ENCODE results near the gene ETHE1.
"Not testable (repeated sequence)": the region's sequence is repeated elsewhere in the genome, so short reads cannot be mapped to it uniquely, and the experiment has no call there.

Gene ETHE1

DNA sequence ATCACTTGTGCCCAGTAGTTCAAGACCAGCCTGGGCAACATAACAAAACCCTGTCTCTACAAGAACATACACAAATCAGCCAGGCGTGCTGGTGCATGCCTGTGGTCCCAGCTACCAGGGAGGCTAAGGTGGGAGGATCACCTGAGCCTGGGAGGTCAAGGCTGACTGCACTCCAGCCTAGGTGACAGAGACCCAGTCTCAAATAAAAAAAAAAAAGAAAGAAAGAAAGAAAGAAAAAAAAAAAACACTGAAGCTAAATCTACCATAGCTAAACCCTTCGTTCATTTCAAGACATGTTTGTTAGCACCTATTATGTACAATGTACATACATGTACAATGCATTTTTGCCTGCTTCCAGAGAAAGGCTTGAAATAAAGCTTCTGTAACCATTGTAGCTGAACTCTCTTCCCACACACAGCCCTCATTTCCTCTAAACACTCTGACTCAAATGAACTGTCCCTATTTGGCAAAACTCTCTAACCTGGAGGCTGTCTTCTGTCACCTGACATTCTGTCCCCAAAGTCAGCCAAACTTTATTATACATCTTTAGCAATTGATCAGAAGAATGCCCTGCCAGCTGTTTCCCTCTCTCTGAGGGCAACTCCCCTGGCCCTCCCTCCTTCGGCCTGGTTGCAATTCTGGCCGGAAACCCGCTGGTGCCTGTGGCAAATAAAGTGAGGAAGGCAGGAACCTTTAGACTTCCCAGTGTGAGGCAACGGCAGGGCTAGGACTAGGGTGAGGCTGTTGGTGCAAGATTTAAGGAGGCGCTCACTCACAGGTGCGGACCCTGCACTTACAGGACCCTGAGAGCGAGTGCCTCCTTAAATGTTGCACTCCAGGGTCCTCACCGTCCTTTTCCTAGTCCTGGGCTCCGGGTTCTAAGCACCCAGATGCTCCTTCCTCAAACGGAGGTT is 1.8 kb downstream of the ETHE1 start:
- TF ChIP-seq POLR2A (IDR thresholded peaks at IDR 0.05; ENCODE audit: low read length) (no peak), GATA1 (IDR thresholded peaks at IDR 0.05; ENCODE audit: low read depth, low read length) (no peak)
- no peak for DNase-seq

DNA sequence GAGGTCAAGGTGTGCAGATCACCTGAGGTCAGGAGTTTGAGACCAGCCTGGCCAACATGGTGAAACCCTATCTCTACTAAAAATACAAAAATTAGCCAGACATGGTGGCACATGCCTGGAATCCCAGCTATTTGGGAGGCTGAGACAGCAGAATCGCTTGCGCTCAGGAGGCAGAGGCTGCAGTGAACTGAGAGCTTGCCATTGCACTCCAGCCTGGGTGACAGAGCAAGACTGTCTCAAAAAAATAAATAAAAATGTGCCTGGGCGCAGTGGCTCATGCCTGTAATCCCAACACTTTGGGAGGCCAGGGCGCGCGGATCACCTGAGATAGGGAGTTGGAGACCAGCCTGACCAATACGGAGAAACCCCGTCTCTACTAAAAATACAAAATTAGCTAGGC is 3.3 kb downstream of the ETHE1 start:
- DNase-seq, result not testable (repeated sequence)

DNA sequence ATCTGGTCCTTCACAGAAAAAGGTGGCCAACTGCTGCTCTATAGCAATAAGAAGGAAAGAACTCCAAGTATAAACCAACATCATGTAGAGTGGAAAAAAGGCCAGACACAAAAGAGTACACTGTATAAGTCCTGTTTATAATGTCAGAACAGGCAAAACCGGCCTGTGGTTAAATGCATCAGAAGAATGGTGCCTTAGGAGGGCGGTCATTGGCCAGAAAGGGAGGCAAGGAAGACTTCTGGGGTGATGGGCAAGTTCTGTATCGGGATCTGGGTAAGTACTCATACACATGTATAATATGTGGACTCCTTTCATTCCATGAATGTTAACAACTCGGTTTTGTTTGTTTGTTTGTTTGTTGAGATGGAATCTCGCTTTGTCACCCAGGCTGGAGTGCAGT is 4.1 kb downstream of the ETHE1 start:
- no peak for TF ChIP-seq GATA1 (IDR thresholded peaks at IDR 0.05; ENCODE audit: low read depth, low read length)
- no peak for TF ChIP-seq POLR2A (IDR thresholded peaks at IDR 0.05; ENCODE audit: low read length)
- DNase-seq, result no peak

DNA sequence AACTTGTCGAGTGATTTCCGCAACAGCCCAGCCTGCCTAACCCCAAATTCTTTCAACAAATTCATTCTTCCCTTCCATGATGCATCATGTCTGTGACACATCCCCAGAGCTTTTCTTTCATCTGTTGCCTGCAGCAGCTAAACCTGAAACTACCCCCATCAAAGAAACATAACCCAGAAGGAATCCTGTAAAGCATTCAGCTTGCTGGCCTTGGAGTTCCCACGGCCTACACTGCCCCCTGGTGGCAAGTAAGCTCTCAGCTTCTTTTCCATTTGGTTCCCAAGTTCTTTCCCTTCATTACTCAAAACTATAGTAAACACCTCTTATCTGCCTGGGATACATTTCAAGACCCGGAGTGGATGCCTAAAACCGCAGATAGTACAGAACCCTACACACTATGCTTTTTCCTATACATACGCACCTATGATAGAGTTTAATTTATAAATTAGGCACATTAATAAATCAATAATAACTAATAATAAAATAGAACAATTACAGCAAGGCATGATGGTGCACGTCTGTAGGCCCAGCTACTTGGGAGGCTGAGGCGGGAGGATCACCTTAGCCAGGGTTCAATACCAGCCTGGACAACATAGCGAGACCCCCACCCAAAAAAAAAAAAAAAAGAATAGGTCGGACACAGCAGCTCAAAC is 7.4 kb downstream of the ETHE1 start:
- TF ChIP-seq GATA1 (IDR thresholded peaks at IDR 0.05; ENCODE audit: low read depth, low read length), result no peak
- TF ChIP-seq POLR2A (IDR thresholded peaks at IDR 0.05; ENCODE audit: low read length), result no peak
- peak; percentile 84 to 92 for DNase-seq

DNA sequence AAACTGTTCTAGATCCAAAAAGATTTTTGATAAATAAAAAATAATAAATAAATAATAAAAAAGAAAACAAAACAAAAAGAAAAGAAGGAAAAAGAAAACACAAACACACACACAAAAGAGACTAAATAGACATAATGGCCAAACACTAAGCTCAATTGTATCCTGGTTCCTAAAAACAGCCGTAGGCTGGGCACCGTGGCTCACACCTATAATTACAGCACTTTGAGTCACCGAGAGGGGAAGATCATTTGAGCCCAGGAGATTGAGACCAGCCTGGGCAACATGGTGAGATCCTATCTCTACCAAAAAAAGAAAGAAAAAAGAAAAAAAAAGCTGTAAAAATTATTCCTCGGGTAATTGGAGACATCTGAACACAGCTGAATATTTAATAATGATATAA is 8.9 kb downstream of the ETHE1 start:
- TF ChIP-seq GATA1 (IDR thresholded peaks at IDR 0.05; ENCODE audit: low read depth, low read length) (no peak), POLR2A (IDR thresholded peaks at IDR 0.05; ENCODE audit: low read length) (no peak)
- no peak for DNase-seq

DNA sequence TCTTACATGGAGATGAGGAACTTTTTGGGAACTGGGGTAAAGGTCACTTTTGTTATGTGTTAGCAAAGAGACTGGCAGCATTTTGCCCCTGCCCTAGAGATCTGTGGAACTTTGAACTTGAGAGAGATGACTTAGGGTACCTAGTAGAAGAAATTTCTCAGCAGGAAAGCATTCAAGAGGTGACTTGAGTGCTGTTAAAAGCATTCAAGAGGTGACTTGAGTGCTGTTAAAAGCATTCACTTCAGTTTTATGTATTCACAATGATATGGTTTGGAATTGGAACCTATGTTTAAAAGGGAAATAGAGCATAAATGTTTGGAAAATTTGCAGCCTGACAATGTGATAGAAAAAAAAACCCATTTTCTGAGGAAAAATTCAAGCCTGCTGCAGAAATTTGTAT is 14.6 kb downstream of the ETHE1 start:
- DNase-seq, result not testable (repeated sequence)

DNA sequence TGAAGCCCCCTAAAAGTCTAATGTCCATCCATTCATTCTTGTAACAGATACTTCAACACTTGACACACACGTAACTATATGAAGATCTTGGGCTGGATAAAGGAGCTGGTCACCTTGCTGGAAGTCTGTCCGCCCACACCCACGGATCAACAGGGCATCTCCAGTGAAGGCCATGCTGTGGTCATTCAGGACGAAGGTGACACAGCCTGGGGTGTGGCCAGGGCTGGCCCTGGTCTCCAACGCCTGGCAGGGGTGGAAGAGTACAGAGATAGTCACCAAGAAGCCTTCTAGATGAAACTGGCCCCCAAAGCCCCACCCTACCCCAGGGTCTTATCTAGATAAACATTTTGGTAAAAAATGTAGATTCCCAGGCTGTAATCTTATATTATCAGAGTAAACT is 15.7 kb downstream of the ETHE1 start:
- no peak for TF ChIP-seq POLR2A (IDR thresholded peaks at IDR 0.05; ENCODE audit: low read length)
- TF ChIP-seq GATA1 (IDR thresholded peaks at IDR 0.05; ENCODE audit: low read depth, low read length), result no peak
- no peak for DNase-seq

DNA sequence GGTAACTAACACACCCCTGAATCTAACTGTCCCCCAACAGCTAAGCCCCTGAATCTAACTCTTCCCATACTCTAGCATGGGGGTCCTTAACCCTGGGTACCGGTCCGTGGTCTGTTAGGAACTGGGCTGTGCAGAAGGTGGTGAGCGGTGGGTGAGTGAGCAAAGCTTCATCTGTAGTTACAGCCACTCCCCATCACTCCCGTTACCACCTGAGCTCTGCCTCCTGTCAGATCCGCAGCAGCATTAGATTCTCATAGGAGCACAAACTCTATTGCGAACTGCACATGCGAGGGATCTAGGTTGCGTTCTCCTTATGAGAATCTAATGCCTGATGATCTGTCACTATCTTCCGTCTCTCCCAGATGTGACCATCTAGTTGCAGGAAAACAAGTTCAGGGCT is 16.3 kb downstream of the ETHE1 start:
- DNase-seq, result no peak
- no peak for TF ChIP-seq POLR2A (IDR thresholded peaks at IDR 0.05; ENCODE audit: low read length)
- TF ChIP-seq GATA1 (IDR thresholded peaks at IDR 0.05; ENCODE audit: low read depth, low read length), result no peak

DNA sequence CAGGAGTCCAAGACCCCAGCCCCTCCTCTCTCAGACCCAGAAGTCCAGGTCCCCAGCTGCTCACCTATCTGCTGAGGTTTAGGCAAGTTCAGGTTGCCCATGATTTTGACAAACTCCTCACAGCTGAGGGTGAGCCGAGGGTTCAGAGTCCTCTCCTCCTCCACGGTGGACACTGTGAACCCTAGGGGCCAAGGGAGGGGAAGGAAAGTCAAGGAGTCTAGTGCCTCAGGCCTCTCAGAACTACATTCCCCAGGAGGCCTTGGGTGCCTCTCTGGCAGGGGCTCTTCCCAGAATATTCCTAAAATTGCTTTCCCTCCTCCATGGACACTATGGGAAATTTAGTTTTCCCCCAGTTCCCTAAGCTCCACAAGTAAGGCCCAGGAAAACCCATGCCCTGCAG is 19.1 kb downstream of the ETHE1 start:
- TF ChIP-seq POLR2A (IDR thresholded peaks at IDR 0.05; ENCODE audit: low read length) (no peak), GATA1 (IDR thresholded peaks at IDR 0.05; ENCODE audit: low read depth, low read length) (no peak)

DNA sequence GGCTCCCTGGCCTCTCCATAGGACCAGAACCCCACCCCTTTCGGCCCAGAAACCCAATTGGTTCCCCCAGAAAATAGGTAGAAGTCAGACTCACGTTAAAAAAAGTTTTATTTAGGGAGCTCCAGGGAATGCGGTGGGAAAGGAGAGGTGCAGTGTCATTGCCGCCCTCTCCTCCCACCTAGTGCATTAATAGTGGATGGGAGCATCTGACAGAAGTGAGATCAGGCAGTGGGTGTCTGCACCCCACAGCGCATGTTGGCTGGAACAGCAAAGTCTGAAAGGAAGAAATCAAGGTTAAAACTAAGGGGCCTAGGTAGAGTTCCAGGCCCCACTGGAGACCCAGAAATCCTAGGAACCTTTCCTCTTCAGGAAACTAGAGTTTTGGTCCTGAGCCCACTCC is 20.4 kb downstream of the ETHE1 start:
- TF ChIP-seq POLR2A (IDR thresholded peaks at IDR 0.05; ENCODE audit: low read length) (no peak), GATA1 (IDR thresholded peaks at IDR 0.05; ENCODE audit: low read depth, low read length) (no peak)
- no peak for DNase-seq

More for the DNA sequence above, 19.1 kb downstream of the ETHE1 start:
- no peak for DNase-seq

DNA sequence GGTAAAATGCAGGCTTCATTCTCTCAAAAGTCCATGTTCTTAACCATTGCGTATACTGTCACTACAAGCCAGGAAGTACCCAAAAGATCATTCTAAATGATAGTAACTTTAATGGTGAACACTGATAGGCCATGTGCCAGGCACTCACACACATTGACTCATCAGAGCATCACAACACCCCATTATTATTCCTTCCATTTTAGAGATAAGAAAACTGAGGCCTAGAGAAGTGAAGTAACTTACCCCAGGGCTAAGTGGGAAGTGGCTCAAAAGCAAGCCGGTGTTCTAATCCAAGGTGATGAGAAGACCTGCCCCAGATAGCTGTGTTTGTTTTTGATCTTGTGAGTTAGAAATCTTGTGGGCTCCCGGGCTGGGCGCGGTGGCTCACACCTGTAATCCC is 21.1 kb downstream of the ETHE1 start:
- DNase-seq, result peak; percentile 72 to 86
- no peak for TF ChIP-seq GATA1 (IDR thresholded peaks at IDR 0.05; ENCODE audit: low read depth, low read length)

DNA sequence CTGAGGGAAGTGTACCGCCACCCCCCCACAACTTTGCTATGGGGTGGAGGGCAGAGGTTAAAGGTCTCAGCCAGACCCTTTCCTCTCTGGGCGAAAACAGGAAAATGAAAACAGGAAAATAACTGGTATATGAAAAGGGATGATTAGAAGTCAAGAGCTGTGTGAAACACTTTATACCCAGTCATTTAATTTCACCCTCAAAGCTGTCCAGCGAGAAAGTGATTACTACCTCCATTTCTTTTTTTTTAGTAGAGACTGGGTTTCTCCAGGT is 21.9 kb downstream of the ETHE1 start:
- no peak for DNase-seq
- TF ChIP-seq POLR2A (IDR thresholded peaks at IDR 0.05; ENCODE audit: low read length), result no peak
- no peak for TF ChIP-seq GATA1 (IDR thresholded peaks at IDR 0.05; ENCODE audit: low read depth, low read length)

DNA sequence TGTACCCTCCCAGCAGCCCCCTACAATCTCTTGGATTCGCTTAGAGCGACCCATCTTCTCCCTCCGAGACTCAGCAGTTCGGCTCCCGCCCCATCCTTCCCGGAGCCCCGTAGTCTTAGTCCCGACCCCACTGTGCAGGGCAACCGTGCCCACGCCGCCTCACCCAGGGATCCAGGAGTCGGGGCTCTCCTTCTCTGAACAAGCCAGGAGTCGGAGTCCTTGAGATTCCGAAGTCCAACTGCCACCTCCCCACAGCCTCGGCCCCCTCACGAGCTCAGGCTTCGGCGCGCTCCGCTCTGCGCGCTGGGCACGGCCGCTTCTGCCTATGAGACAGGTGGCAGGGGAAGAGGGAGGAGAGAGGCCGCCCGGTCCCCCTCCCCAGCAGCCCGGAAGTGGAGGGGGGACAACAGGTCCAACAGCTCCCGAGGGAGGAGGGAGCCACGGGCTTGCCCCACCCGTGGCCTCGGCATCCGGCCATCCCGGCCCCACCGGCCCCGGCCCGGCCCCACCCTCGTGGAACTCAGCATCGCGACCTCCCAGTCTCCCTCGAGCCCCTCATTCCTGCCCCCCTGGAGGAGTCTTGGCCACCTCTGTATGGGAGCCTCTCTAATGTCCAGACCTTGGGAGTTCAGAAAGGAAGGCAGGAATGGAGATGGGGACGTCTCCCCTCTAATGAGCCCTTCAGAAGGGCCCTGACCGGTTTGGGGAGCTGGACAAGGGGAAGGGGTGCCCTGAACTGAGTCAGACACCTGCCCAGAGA is 22.4 kb downstream of the ETHE1 start, which contains the start of gene PHLDB3:
PHLDB3 (minus strand) TSS at position 321 of the 760 bp plus-strand sequence. CDS start 628 bp downstream, outside the sequence.
- DNase-seq, result peak in 1 of 2 experiments; percentile 58

More for the DNA sequence above, 22.4 kb downstream of the ETHE1 start, which contains the start of gene PHLDB3:
- TF ChIP-seq GATA1 (IDR thresholded peaks at IDR 0.05; ENCODE audit: low read depth, low read length), result no peak
- peak; percentile 29 for TF ChIP-seq POLR2A (IDR thresholded peaks at IDR 0.05; ENCODE audit: low read length)
